Calu3 (cell line): ENCODE results near the gene FAM229B. TPM values are rescaled to one million over a fixed set of nuclear protein-coding genes. Genes with fewer than 3 reads are reported as not detected.
A peak's percentile ranks its signal among the peaks of the same experiment; 100 is the strongest.

Source experiments
- Bru-seq: library from RNA; stranded (reverse); fragments of 400-500 nt; gene quantifications from one replicate; lab custom pipeline; 2021; lab: Mats Ljungman, UMichigan
- BruChase-seq, 2 experiments: library from RNA; stranded (reverse); fragments of 400-500 nt; gene quantifications; one replicate each; lab custom pipeline; 2021; lab: Mats Ljungman, UMichigan
- BruUV-seq: library from RNA; stranded (reverse); fragments of 400-500 nt; replicated peaks from 2 replicates; lab custom pipeline; 2021; lab: Mats Ljungman, UMichigan
- CTCF ChIA-PET: fragments of 300-600 bp; sonication (Branson Sonifier 250); formaldehyde crosslinking; loops from one replicate; lab custom pipeline; 2022; ENCODE audit warnings: antibody characterized with exemption; lab: Charles Lee
- DNase-seq: peaks from one replicate; pipeline ENCODE4 v3.0.0; 2022
- H3K27ac Mint-ChIP-seq: one replicate; pipeline ENCODE4 v1.8.0; 2022; ENCODE audit warnings: mixed read lengths; ENCODE audit not compliant: unreplicated experiment
- H3K27me3 Mint-ChIP-seq: one replicate; pipeline ENCODE4 v1.8.0; 2022; ENCODE audit warnings: mixed read lengths; ENCODE audit not compliant: unreplicated experiment
- H3K36me3 Mint-ChIP-seq: one replicate; pipeline ENCODE4 v1.8.0; 2022; ENCODE audit warnings: mild to moderate bottlenecking, moderate library complexity, mixed read lengths; ENCODE audit not compliant: insufficient read depth, unreplicated experiment
- H3K4me1 Mint-ChIP-seq: one replicate; pipeline ENCODE4 v1.8.0; 2022; ENCODE audit warnings: mild to moderate bottlenecking, low read depth, mixed read lengths; ENCODE audit not compliant: unreplicated experiment
- H3K4me3 Mint-ChIP-seq: one replicate; pipeline ENCODE4 v1.8.0; 2022; ENCODE audit warnings: mild to moderate bottlenecking, low read depth, moderate library complexity, mixed read lengths; ENCODE audit not compliant: unreplicated experiment
- H3K9me3 Mint-ChIP-seq: one replicate; pipeline ENCODE4 v1.8.0; 2022; ENCODE audit warnings: low read depth, mixed read lengths; ENCODE audit not compliant: unreplicated experiment
- CTCF ChIP-seq: fragments of 200-600 bp; IDR thresholded peaks from one replicate; pipeline ENCODE4 v1.8.0; 2022; ENCODE audit warnings: antibody characterized with exemption; ENCODE audit not compliant: unreplicated experiment
- intact Hi-C: fragments of 100-400 bp; cut with micrococcal nuclease; formaldehyde crosslinking; loops from one replicate; pipeline ENCODE4 v1.10.0; 2022; ENCODE audit not compliant: unreplicated experiment
- long read RNA-seq: library from polyadenylated mRNA; stranded (forward); transcript quantifications from one replicate; pipeline ENCODE4 v2.0.0, GENCODE V29; 2022
- total RNA-seq: library from RNA; stranded (reverse); gene quantifications from 2 replicates; pipeline ENCODE4 v1.2.3, GENCODE V29; 2022

Gene FAM229B, protein sequence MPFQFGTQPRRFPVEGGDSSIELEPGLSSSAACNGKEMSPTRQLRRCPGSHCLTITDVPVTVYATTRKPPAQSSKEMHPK
- total RNA-seq: 13.0 TPM in 2 replicates
- Bru-seq, nascent RNA: percentile 41 among the genes with signal in this experiment
- percentile 49 among the genes with signal in this experiment for BruChase-seq, experiment 1, labeled RNA remaining after a 6-hour chase
- BruChase-seq, experiment 2, labeled RNA remaining after a 2-hour chase: percentile 41 among the genes with signal in this experiment
- long read RNA-seq, transcript FAM229B-201 (4 exons, 2,543 nt): major isoform, 28 of 37 reads
- long read RNA-seq, partial matches to known transcripts: 1 of 37 reads
- long read RNA-seq, other reads (novel, unspliced or antisense): 8 of 37 reads

GRCh38 chr6:112087136-112087911, at the start of gene FAM229B, which contains the start of gene TUBE1:
Gene FAM229B (plus strand): TSS chr6:112087591. CDS start chr6:112099284, 11,693 bp downstream.
Gene TUBE1 (minus strand): TSS chr6:112087482. CDS start chr6:112087434, 48 bp downstream.
- Mint-ChIP-seq H3K9me3 (no peaks in the 10 kb centered on the region), H3K4me1 (no peaks in the 10 kb centered on the region), H3K36me3 (peaks cover 5% of the 10 kb centered on the region), H3K4me3 (no peak within 1 kb of the TSS), H3K27me3 (no peaks in the 10 kb centered on the region), H3K27ac (no peak within 1 kb of the TSS)
- intact Hi-C loops: loop anchor here (2.0 kb wide), 1 partner anchor 285 kb away; no protein-coding TSS in a partner anchor
- no peak for TF ChIP-seq CTCF
- peak; percentile 85 for DNase-seq
- CTCF ChIA-PET: interaction anchor here (1.0 kb wide), 2 partner anchors 167 to 828 kb away, joined by 3 read pairs; partner anchors contain the start of gene LAMA4
- BruUV-seq: no TSS peak

- no peak overlapping the region for H3K4me3 Mint-ChIP-seq
- CTCF ChIA-PET: no interaction called here
- peak; percentile 14 for DNase-seq
- H3K36me3 Mint-ChIP-seq: peaks cover 2% of the 10 kb centered on the region
- H3K4me1 Mint-ChIP-seq: no peaks in the 10 kb centered on the region
- intact Hi-C loops: no loop called here
- TF ChIP-seq CTCF: no peak
- no peak overlapping the region for H3K27ac Mint-ChIP-seq
- no peaks in the 10 kb centered on the region for H3K9me3 Mint-ChIP-seq
- peaks cover 19% of the 10 kb centered on the region for H3K27me3 Mint-ChIP-seq
- BruUV-seq: no TSS peak
Observed at GRCh38 chr6:112037783-112038216, 49.6 kb upstream of the FAM229B start.

DNA sequence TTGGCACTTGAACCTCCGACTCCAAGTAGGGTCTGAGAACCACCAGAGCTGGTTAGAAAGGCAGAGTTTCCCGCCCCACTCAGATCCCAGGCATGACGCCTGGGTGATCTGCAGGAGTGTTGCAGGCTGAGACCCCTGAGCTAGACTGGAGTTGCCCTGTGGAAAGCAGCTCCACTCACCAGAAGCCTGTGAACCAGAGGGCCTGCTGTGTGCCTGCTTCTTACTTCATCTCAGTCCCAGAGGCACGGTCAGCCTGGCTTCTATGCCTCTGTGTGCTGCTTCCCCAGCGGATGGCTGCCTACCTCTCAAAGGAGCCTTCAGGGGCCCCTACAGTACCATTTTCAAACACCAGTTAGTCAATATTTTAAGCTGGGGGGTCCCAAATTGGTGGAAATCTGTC, 49.1 kb upstream of the FAM229B start:
- CTCF ChIA-PET: interaction anchor here (0.6 kb wide), 1 partner anchor 1707 kb away, joined by 3 read pairs; no protein-coding TSS in a partner anchor
- H3K36me3 Mint-ChIP-seq: peaks cover 7% of the 10 kb centered on the region

More for the DNA sequence above, 49.1 kb upstream of the FAM229B start:
- TF ChIP-seq CTCF: no peak
- no peak overlapping the region for H3K4me3 Mint-ChIP-seq
- intact Hi-C loops: no loop called here
- DNase-seq: no peak
- no TSS peak for BruUV-seq
- H3K9me3 Mint-ChIP-seq: no peaks in the 10 kb centered on the region
- no peaks in the 10 kb centered on the region for H3K4me1 Mint-ChIP-seq
- no peak overlapping the region for H3K27ac Mint-ChIP-seq
- H3K27me3 Mint-ChIP-seq: peaks cover 14% of the 10 kb centered on the region
